Stimulated activated CD8-positive, alpha-beta memory T cell treated with anti-CD3 and anti-CD28 coated beads, Interleukin-2, amount 100 ng/mL, for 48 hours (primary cell): ENCODE measurements around the gene HOXA7.

Source experiments
- DNase-seq, 2 donors: peaks; one replicate each; pipeline ENCODE4 v3.0.0-alpha.2; 2020; ENCODE audit warnings: low read depth in 2 of 2

Gene HOXA7

GRCh38 chr7:27133409-27134231 is 22.9 kb downstream of the HOXA7 start:
- no peak for DNase-seq

- DNase-seq = no peak
Observed at GRCh38 chr7:27132978-27133377, 23.5 kb downstream of the HOXA7 start.

- DNase-seq = no peak
Observed at GRCh38 chr7:27132214-27132613, 24.3 kb downstream of the HOXA7 start.

DNA sequence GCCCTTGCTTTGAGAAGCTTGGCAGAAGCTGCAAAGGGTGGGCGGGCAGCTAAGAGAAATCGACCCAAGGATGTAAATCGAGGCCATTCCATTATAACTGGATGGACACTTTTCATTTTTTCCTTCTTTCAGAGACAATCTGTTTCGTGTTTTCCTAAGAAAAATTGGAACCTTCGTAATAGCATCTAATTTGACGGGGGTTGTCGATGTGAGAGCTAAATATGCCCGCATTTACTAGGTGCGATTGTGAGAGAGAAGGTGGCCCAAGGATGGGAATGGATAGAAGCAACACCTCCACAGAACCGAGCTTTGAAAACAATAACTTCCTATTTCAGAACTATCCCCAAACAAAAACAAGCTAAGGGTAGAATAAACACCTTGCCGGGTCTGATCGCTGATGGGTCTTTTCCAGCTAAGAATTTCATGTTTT is 25.1 kb downstream of the HOXA7 start:
- DNase-seq = no peak

DNA sequence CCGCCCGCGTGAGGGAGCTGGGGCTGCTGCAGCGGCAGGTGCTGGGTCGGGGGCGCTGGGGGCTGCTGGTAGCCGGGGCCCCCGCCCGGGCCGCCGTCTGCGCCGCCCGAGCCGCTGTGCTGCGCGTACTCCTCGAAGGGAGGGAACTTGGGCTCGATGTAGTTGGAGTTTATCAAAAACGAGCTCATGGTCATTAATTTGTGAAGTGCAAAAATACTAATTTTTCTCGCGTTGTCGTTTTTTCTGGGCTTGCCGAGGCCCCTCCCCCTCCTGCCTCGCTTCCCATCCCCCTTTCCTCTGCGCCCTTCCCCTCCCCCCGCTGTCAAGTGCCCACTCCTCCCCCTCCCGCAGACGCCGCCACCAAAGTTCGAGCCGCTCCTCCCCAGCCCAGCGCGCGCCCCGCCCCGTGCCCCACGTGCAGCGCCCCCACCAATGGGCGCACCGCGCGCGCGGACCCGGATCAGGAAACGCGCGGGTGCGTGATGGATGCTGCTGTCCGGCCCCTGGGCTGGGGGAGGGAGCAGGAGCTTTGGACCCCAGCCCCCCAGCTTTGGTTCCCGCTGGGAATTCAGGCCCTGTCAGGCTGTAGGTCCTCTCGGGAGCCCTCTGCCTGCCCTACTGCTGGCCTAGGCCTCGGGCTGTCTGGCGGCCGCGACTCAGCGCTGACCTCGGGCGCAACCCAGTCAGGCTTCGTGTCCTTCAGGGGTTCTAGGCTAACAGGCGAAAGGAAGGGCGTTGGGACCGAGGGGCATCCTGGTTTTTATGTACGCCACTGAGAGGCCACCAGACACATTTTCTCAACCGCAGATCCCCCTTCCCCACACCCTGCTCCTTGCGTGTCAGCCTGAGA is 25.7 kb downstream of the HOXA7 start, which contains the start of gene HOXA4:
Gene HOXA4 (minus strand): TSS at position 218 of the 850 bp plus-strand sequence. CDS start 24 bp downstream, at position 194.
- peak; percentile 36 to 60 for DNase-seq

DNA sequence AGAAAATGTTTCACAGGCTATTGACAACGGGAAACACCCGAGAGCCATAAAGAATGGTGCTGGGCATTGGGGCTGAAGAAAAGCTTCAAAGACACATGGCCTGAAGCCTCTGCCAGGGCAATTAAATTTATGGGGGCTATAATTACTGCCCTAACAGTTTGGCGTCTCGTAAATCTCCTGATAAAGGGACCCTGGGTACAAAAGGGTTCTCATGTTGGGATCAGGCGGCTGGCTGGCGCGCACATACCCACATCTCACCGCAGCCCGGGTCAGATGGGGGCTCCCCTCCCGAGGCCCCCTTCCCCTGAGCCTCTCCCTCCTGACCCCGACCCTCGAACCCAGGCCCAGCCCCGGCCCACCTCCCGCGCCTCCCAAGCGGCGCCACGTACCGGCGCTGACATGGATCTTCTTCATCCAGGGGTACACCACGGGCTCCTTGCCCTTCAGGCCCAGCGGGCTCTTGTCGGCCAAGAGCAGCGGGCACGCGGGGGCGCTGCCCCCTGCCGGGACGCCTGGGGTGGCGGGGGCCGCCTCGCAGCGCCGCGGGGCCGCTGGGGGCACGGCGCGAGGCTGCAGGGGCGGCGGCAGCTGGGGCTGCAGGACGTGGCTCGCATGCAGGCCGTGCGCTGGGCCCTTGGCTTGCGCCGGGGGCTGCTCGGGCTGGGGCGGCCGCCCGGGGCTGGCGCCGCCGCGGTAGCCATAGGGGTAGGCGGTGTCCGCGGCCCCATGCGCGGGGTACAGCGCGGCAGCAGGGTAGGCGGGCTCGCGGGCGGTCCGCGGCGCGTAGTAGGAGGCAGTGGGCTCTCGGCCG is 26.5 kb downstream of the HOXA7 start:
- DNase-seq = no peak

- no peak for DNase-seq
Observed at GRCh38 chr7:27128776-27129728, 27.4 kb downstream of the HOXA7 start.

DNA sequence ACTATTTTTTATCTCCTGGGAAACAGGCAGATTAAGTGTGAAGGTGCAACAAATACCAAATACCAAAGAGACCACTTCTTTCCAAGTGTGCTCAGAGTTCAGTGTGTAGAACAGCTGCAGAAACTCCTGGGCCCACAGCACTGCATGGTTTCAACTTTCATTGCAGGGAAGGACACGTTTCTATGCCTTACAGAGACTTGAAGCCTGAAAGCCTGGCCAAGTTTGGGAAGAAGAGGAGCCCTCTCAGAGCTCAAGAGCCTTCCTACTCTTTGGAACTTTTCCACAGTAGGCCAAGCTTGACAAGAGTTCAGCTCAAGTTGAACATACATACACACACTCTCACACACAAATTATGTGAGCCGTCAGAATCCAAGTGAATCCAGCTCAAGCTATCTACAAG is 28.4 kb downstream of the HOXA7 start:
- no peak for DNase-seq

GRCh38 chr7:27126596-27127327 is 29.7 kb downstream of the HOXA7 start:
- no peak for DNase-seq

DNA sequence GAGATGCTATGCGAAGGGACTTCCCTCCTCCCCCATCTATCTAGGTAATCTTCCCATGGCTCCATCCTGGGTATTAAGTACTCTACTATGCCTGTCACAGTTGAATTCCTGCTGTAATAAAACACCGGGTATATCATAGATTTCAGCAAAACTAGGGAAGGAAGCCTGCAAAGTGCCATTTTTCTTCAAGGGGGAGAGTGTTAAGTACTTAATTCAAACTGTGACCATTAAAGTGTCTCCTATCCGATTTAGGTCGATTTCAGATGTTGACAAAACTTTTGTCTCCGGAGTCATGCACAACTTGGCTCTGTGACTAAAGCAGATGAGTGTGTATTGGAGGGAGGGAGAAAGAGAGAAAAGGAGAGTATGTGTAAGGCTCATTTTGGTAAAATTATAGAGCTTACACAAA is 30.5 kb downstream of the HOXA7 start:
- DNase-seq = no peak

DNA sequence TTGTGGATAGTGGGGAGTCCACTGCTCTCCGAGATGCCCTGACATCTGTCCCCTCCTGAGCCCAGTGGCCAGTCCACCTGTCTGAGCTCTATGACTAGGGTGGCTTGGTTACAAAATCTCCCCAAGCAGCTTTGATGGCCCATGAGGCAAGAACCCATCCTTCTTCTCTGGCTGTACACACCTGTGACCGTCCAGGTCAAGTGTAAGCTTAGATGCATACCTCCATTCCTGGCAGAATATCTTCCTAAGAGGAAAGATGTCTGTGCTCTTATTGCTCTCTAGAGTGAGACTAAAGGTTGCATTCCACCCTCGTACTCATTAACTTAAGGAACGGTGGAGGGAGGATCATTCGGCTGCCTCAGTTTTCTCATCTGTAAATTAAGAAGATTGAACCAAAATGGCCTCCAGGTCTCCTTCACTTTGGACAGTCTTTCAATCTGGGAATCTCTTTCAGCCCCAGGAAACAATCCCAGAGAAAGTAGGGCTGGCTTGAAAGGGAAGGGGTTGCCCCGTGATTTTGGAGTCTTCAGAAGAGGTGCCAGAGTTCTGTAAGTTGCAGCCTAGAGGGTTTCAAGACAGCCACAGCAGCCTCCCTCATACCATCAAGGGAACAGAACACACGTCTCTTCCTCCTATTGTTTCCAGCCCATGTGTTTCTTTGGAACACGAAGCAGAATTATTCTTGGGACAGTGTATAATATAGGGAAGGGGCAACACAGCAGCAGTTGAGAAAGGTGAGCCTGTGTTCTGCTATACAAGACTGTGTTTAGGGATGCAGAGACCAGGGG is 31.4 kb downstream of the HOXA7 start:
- DNase-seq = no peak

GRCh38 chr7:27124096-27124901 is 32.2 kb downstream of the HOXA7 start:
- no peak for DNase-seq

- no peak for DNase-seq
Observed at GRCh38 chr7:27123477-27124053, 32.9 kb downstream of the HOXA7 start.

DNA sequence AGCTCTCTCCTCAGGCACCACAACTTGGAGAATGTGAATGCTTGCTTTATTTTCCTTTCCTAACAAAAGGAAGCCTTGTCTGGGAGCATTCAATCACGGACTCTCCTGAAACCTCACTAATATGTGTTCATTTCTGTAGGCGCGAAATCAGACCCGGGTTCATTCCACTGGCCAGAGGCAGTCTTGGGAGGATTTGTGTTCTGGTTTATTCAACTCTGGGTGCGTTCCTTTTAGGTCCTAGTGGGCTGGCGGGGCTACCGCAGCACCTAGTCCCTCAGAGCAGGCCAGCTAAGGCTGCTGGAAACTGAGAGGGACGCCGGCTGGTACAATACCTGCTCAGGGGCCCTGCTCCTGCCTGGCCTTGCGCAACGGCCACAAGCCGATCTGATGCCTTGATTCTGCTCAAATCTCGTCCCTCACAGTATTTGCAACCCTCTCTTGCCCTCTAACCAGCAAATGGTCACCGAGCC is 33.4 kb downstream of the HOXA7 start:
- no peak for DNase-seq

- no peak for DNase-seq
Observed at GRCh38 chr7:27122077-27122910, 34.2 kb downstream of the HOXA7 start.

- no peak for DNase-seq
Observed at GRCh38 chr7:27121684-27122076, 34.8 kb downstream of the HOXA7 start.

GRCh38 chr7:27119412-27119911 is 37.0 kb downstream of the HOXA7 start:
- DNase-seq = no peak
